Ishikawa (cell line): ENCODE measurements around the gene PLCB1.

Experiments used
- CEBPB ChIP-seq: IDR thresholded peaks from 2 replicates; pipeline ENCODE4 v1.6.1; 2012
- CREB1 ChIP-seq: IDR thresholded peaks from 2 replicates; pipeline ENCODE4 v1.6.1; 2012; ENCODE audit warnings: low read depth
- EGR1 ChIP-seq: IDR thresholded peaks from 2 replicates; pipeline ENCODE4 v1.6.1; 2012
- EP300 ChIP-seq: IDR thresholded peaks from 2 replicates; pipeline ENCODE4 v1.6.1; 2012; ENCODE audit warnings: borderline replicate concordance
- FOXM1 ChIP-seq: IDR thresholded peaks from 2 replicates; pipeline ENCODE4 v1.6.1; 2012; ENCODE audit warnings: low read depth, borderline replicate concordance
- NFIC ChIP-seq: IDR thresholded peaks from 2 replicates; pipeline ENCODE4 v1.6.1; 2012
- RAD21 ChIP-seq: IDR thresholded peaks from 2 replicates; pipeline ENCODE4 v1.6.1; 2012; ENCODE audit warnings: low read depth
- TAF1 ChIP-seq: IDR thresholded peaks from 2 replicates; pipeline ENCODE4 v1.6.1; 2012; ENCODE audit warnings: low read depth, mild to moderate bottlenecking
- TCF12 ChIP-seq: IDR thresholded peaks from 2 replicates; pipeline ENCODE4 v1.6.1; 2012; ENCODE audit warnings: low read depth
- TEAD4 ChIP-seq: IDR thresholded peaks from 2 replicates; pipeline ENCODE4 v1.6.1; 2012
- USF1 ChIP-seq: IDR thresholded peaks from 2 replicates; pipeline ENCODE4 v1.6.1; 2012
- YY1 ChIP-seq: IDR thresholded peaks from 2 replicates; pipeline ENCODE4 v1.6.1; 2012; ENCODE audit warnings: low read depth
- ZBTB7A ChIP-seq: IDR thresholded peaks from 2 replicates; pipeline ENCODE4 v1.6.1; 2012; ENCODE audit warnings: low read depth
- TF ChIP-seq, protein P1 (sequence below): IDR thresholded peaks from 2 replicates; pipeline ENCODE4 v1.6.1; 2012
- TF ChIP-seq, protein P2 (sequence below): IDR thresholded peaks from 2 replicates; pipeline ENCODE4 v1.6.1; 2012; ENCODE audit warnings: low read depth, mild to moderate bottlenecking

The PLCB1 gene

DNA sequence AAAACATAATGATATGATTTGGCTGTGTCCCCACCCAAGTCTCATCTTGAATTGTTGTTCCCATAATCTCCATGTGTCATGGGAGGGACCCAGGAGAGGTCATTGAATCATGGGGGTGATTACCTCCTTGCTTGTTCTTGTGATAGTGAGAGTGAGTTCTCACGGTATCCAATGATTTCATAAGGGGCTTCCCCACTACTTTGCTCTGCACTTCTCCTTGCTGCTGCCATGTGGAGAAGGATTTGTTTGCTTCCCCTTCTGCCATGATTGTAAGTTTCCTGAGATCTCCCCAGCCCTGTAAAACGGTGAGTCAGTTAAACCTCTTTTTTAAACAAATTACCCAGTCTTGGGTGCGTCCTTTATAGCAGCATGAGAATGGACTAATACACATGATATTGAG is 780.0 kb downstream of the PLCB1 start:
- no peak for TF ChIP-seq RAD21
- TF ChIP-seq, protein P1, sequence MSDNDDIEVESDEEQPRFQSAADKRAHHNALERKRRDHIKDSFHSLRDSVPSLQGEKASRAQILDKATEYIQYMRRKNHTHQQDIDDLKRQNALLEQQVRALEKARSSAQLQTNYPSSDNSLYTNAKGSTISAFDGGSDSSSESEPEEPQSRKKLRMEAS, result no peak
- no peak for TF ChIP-seq TAF1
- TF ChIP-seq NFIC, result no peak
- no peak for TF ChIP-seq FOXM1
- TF ChIP-seq USF1, result no peak
- TF ChIP-seq CREB1, result no peak
- TF ChIP-seq YY1, result no peak
- TF ChIP-seq EP300, result no peak
- TF ChIP-seq CEBPB, result no peak
- no peak for TF ChIP-seq TCF12
- no peak for TF ChIP-seq TEAD4
- no peak for TF ChIP-seq ZBTB7A
- TF ChIP-seq, protein P2, sequence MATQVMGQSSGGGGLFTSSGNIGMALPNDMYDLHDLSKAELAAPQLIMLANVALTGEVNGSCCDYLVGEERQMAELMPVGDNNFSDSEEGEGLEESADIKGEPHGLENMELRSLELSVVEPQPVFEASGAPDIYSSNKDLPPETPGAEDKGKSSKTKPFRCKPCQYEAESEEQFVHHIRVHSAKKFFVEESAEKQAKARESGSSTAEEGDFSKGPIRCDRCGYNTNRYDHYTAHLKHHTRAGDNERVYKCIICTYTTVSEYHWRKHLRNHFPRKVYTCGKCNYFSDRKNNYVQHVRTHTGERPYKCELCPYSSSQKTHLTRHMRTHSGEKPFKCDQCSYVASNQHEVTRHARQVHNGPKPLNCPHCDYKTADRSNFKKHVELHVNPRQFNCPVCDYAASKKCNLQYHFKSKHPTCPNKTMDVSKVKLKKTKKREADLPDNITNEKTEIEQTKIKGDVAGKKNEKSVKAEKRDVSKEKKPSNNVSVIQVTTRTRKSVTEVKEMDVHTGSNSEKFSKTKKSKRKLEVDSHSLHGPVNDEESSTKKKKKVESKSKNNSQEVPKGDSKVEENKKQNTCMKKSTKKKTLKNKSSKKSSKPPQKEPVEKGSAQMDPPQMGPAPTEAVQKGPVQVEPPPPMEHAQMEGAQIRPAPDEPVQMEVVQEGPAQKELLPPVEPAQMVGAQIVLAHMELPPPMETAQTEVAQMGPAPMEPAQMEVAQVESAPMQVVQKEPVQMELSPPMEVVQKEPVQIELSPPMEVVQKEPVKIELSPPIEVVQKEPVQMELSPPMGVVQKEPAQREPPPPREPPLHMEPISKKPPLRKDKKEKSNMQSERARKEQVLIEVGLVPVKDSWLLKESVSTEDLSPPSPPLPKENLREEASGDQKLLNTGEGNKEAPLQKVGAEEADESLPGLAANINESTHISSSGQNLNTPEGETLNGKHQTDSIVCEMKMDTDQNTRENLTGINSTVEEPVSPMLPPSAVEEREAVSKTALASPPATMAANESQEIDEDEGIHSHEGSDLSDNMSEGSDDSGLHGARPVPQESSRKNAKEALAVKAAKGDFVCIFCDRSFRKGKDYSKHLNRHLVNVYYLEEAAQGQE, result no peak
- TF ChIP-seq EGR1, result no peak

- TF ChIP-seq, protein P1, result no peak
- TF ChIP-seq NFIC (no peak), YY1 (no peak), TEAD4 (no peak), CEBPB (no peak), EP300 (no peak), EGR1 (no peak), ZBTB7A (no peak), RAD21 (no peak), USF1 (no peak), FOXM1 (no peak), TCF12 (no peak), CREB1 (no peak), TAF1 (no peak)
- TF ChIP-seq, protein P2, result no peak
Measured at GRCh38 chr20:8912731-8913130, 780.7 kb downstream of the PLCB1 start.

GRCh38 chr20:8913456-8913855 is 781.4 kb downstream of the PLCB1 start:
- TF ChIP-seq CEBPB, result no peak
- no peak for TF ChIP-seq TAF1
- no peak for TF ChIP-seq ZBTB7A
- TF ChIP-seq EGR1, result no peak
- no peak for TF ChIP-seq CREB1
- TF ChIP-seq, protein P1, result no peak
- no peak for TF ChIP-seq YY1
- no peak for TF ChIP-seq RAD21
- no peak for TF ChIP-seq FOXM1
- TF ChIP-seq NFIC, result no peak
- no peak for TF ChIP-seq TCF12
- TF ChIP-seq USF1, result no peak
- TF ChIP-seq, protein P2, result no peak
- TF ChIP-seq TEAD4, result no peak
- TF ChIP-seq EP300, result no peak

DNA sequence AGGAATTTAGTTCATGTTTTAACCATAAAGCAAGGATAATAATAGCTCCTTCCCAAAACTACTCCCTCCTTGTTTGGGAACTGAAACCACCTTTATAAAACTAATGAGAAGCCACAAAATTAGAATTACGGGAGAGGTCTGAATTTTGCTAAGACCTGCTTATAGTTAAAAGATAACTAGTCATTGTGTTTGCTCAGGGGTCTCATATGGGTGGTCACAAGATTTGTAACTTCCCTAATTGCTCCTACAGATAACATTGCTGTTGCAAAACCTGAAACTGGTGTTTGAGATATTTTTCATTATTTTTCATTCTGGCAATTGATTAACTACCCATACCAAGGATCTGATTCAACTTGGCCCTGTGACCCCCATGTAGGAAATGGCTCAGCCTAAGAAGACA is 782.4 kb downstream of the PLCB1 start:
- TF ChIP-seq ZBTB7A (no peak), TAF1 (no peak), TEAD4 (no peak), RAD21 (no peak), USF1 (no peak), NFIC (no peak), EGR1 (no peak), CREB1 (no peak), TCF12 (no peak), YY1 (no peak), CEBPB (no peak), FOXM1 (no peak), EP300 (no peak)
- TF ChIP-seq, protein P2, result no peak
- TF ChIP-seq, protein P1, result no peak
